ENCODE results near the gene PCDHGA12. TPM values are rescaled to one million over a fixed set of nuclear protein-coding genes. Genes with fewer than 3 reads are reported as not detected.
"Not testable (repeated sequence)": the region's sequence is repeated elsewhere in the genome, so short reads cannot be mapped to it uniquely, and the experiment has no call there.

Gene PCDHGA12
- total RNA-seq, 8 experiments from 2014 or later = 1.0 to 16.1 (median 1.5) TPM

DNA sequence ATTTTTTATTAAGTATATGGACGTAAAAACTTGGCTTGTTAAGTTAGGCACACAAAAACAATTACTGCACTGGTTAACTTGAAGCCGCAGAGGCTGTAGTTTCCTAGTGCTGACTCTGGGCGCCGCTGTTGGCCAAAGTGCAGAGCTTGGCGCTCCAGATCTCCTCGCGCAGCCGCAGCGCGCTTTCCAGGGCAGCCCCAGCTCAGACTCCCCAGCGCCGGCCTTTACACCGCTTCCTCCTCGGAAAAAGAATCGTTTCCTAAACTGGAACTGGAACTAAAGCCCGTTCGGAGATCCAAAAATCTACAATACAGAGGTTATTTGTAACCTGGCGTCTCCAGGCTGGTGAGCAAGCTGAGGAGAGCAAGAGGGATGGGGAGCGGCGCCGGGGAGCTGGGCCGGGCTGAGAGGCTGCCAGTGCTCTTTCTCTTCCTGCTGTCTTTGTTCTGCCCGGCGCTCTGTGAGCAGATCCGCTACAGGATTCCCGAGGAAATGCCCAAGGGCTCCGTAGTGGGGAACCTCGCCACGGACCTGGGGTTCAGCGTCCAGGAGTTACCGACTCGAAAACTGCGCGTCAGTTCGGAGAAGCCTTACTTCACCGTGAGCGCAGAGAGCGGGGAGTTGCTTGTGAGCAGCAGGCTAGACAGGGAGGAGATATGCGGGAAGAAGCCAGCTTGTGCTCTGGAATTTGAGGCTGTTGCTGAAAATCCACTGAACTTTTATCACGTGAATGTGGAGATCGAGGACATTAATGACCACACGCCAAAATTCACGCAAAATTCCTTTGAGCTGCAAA is 32.4 kb upstream of the PCDHGA12 start, which contains the start of gene PCDHGB5:
PCDHGB5 (plus strand) TSS at position 192 of the 796 bp plus-strand sequence; CDS start at position 373, 181 bp downstream.
- peak in 4 of 8 experiments; percentile 30 to 95 (median 62) for ATAC-seq (replicated peaks in 6 of 8)
- H3K4me3 ChIP-seq; H3K27ac ChIP-seq; H3K4me1 ChIP-seq (replicated peaks in 1 of 2); in situ Hi-C loops (cut with MboI; ENCODE audit: low pct_unique_long_range_greater_than_20kb in 2 of 9, low sequenced_read_pairs in 9 of 9, unreplicated experiment in 9 of 9): not testable (repeated sequence)
- WGBS, 10 experiments = 0 to 88% (median 40%) methylated on average over 1 to 9 of the region's 43 CpGs; no CpG with 5 or more reads in 3 of the 10 experiments

DNA sequence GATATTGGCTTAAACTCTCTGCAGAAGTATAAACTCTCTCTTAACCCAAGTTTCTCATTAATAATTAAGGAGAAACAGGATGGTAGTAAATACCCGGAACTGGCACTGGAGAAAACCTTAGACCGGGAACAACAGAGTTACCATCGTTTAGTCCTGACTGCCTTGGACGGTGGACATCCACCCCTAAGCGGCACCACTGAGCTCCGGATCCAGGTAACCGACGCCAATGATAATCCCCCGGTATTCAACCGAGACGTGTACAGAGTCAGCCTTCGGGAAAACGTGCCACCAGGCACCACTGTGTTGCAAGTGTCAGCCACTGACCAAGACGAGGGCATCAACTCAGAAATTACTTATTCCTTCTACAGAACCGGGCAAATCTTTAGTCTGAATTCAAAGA is 31.7 kb upstream of the PCDHGA12 start:
- Histone ChIP-seq H3K4me1 (replicated peaks in 1 of 2) (no peaks in the 10 kb centered on the region), H3K27ac (no peak overlapping the region), H3K4me3 (no peak overlapping the region)
- in situ Hi-C loops (cut with MboI; ENCODE audit: low pct_unique_long_range_greater_than_20kb in 2 of 9, low sequenced_read_pairs in 9 of 9, unreplicated experiment in 9 of 9) = no loop called here
- WGBS, 10 experiments = 12 to 96% (median 82%) methylated on average over 2 to 13 of the region's 15 CpGs; no CpG with 5 or more reads in 1 of the 10 experiments
- ATAC-seq (replicated peaks in 6 of 8) = no peak

DNA sequence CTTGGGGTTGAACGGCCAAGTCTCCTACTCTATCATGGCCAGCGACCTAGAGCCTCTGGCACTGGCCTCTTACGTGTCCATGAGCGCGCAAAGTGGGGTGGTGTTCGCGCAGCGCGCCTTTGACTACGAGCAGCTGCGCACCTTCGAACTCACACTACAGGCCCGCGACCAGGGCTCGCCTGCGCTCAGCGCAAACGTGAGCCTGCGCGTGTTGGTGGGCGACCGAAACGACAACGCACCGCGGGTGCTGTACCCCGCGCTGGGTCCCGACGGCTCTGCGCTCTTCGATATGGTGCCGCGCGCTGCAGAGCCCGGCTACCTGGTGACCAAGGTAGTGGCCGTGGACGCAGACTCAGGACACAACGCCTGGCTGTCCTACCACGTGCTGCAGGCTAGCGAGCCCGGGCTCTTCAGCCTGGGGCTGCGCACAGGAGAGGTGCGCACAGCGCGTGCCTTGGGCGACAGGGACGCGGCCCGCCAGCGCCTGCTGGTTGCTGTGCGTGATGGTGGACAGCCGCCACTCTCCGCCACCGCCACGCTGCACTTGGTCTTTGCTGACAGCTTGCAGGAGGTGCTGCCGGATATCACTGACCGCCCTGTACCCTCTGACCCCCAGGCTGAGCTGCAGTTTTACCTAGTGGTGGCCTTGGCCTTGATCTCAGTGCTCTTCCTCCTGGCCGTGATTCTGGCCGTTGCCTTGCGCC is 30.6 kb upstream of the PCDHGA12 start:
- in situ Hi-C loops (cut with MboI; ENCODE audit: low pct_unique_long_range_greater_than_20kb in 2 of 9, low sequenced_read_pairs in 9 of 9, unreplicated experiment in 9 of 9) = loop anchor here in 6 of 9 experiments (10.0 to 25.0 kb wide), 3 partner anchors 125 to 163 kb away; no protein-coding TSS in a partner anchor
- no peak overlapping the region for H3K27ac ChIP-seq
- no peak for ATAC-seq (replicated peaks in 6 of 8)
- H3K4me1 ChIP-seq (replicated peaks in 1 of 2) = no peaks in the 10 kb centered on the region
- WGBS, 10 experiments = 20 to 100% (median 92%) methylated on average over 2 to 31 of the region's 61 CpGs; no CpG with 5 or more reads in 3 of the 10 experiments
- no peak overlapping the region for H3K4me3 ChIP-seq

DNA sequence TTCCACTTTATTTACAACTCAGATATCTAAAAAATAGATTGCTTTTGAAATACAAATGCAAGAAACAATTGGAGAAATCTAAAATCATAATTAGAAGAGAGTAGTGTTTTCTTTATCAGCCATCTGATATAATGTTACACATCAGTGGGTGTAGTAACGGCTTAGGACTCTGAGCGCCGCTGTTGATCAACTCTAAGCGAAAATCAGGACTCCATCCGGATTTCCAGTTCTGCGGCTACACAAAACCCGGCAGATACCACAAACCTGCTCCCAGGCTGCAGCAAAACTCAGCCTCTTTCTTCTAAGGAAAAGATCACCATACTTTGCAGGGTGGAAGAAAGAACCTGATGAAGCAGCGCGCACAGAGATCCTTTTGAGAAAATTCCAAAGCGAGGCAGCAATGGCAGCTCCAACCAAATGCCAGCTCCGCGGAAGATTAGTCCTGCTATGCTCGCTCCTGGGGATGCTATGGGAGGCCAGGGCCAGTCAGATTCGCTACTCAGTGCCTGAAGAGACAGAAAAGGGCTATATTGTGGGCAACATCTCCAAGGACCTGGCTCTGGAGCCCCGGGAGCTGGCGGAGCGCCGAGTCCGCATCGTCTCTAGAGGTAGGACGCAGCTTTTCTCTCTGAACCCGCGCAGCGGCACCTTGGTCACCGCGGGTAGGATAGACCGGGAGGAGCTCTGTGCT is 27.6 kb upstream of the PCDHGA12 start, which contains the start of gene PCDHGA9:
PCDHGA9 (plus strand) TSS at position 226 of the 691 bp plus-strand sequence; CDS start at position 401, 175 bp downstream.
- WGBS, 10 experiments = 13 to 95% (median 80%) methylated on average over 3 to 26 of the region's 27 CpGs; no CpG with 5 or more reads in 1 of the 10 experiments
- in situ Hi-C loops (cut with MboI; ENCODE audit: low pct_unique_long_range_greater_than_20kb in 2 of 9, low sequenced_read_pairs in 9 of 9, unreplicated experiment in 9 of 9) = loop anchor here in 6 of 9 experiments (10.0 to 25.0 kb wide), 3 partner anchors 122 to 160 kb away; no protein-coding TSS in a partner anchor
- H3K4me1 ChIP-seq (replicated peaks in 1 of 2) = no peaks in the 10 kb centered on the region
- H3K4me3 ChIP-seq = no peak within 1 kb of the TSS
- H3K27ac ChIP-seq = no peak within 1 kb of the TSS
- peak in 2 of 8 experiments; percentile 68 to 88 for ATAC-seq (replicated peaks in 6 of 8)

- no peak for ATAC-seq (replicated peaks in 6 of 8)
- Histone ChIP-seq H3K4me1 (replicated peaks in 1 of 2) (no peaks in the 10 kb centered on the region), H3K27ac (no peak overlapping the region), H3K4me3 (no peak overlapping the region)
- in situ Hi-C loops (cut with MboI; ENCODE audit: low pct_unique_long_range_greater_than_20kb in 2 of 9, low sequenced_read_pairs in 9 of 9, unreplicated experiment in 9 of 9) = loop anchor here in 6 of 9 experiments (10.0 to 25.0 kb wide), 3 partner anchors 121 to 159 kb away; no protein-coding TSS in a partner anchor
- 28 to 100% (median 90%) methylated on average over 1 to 21 of the region's 22 CpGs; no CpG with 5 or more reads in 1 of the 10 experiments for WGBS, 10 experiments
Observed at GRCh38 chr5:141403387-141403786, 26.9 kb upstream of the PCDHGA12 start.

DNA sequence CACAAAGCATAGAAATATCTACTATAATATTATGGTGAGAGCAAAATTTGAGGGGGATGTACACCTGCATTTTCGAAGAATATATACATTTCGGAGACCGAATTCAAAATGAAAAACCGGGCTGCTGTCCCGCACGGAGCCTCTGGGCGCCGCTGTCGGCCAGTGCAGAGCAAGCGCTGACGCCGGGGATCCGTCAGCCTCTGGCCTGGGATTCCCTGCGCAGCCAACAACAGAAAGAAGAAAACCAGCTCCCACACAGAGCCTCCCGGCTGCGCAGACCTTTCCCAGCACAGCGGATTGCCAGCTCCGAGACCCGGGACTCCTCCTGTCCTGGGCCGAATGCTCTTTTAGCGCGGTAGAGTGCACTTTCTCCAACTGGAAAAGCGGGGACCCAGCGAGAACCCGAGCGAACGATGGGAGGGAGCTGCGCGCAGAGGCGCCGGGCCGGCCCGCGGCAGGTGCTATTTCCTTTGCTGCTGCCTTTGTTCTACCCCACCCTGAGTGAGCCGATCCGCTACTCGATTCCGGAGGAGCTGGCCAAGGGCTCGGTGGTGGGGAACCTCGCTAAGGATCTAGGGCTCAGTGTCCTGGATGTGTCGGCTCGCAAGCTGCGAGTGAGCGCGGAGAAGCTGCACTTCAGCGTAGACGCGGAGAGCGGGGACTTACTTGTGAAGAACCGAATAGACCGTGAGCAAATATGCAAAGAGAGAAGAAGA is 22.4 kb upstream of the PCDHGA12 start, which contains the start of gene PCDHGB6:
PCDHGB6 (plus strand) TSS at position 232 of the 716 bp plus-strand sequence; CDS start at position 414, 182 bp downstream.
- Histone ChIP-seq H3K27ac (peak within 1 kb of the TSS; percentile 90 to 94), H3K4me3 (peak within 1 kb of the TSS; percentile 45 to 92 (median 69)), H3K4me1 (replicated peaks in 1 of 2) (peaks cover 11 to 15% of the 10 kb centered on the region in 2 donors)
- 10 to 60% (median 22%) methylated on average over 1 to 23 of the region's 51 CpGs; no CpG with 5 or more reads in 3 of the 10 experiments for WGBS, 10 experiments
- peak in 7 of 8 experiments; percentile 37 to 100 (median 98) for ATAC-seq (replicated peaks in 6 of 8)
- in situ Hi-C loops (cut with MboI; ENCODE audit: low pct_unique_long_range_greater_than_20kb in 2 of 9, low sequenced_read_pairs in 9 of 9, unreplicated experiment in 9 of 9) = loop anchor here in 6 of 9 experiments (10.0 to 25.0 kb wide), 3 partner anchors 117 to 154 kb away; no protein-coding TSS in a partner anchor

- H3K4me3 ChIP-seq = peak overlapping the region in 3 of 5 donors; percentile 11 to 72 (median 45)
- H3K27ac ChIP-seq = no peak overlapping the region
- in situ Hi-C loops (cut with MboI; ENCODE audit: low pct_unique_long_range_greater_than_20kb in 2 of 9, low sequenced_read_pairs in 9 of 9, unreplicated experiment in 9 of 9) = loop anchor here in 7 of 9 experiments (10.0 to 25.0 kb wide), 4 partner anchors 115 to 155 kb away; no protein-coding TSS in a partner anchor
- ATAC-seq (replicated peaks in 6 of 8) = no peak
- 0 to 100% (median 94%) methylated on average over 1 to 27 of the region's 64 CpGs; no CpG with 5 or more reads in 3 of the 10 experiments for WGBS, 10 experiments
- H3K4me1 ChIP-seq (replicated peaks in 1 of 2) = peaks cover 11 to 15% of the 10 kb centered on the region in 2 donors
Observed at GRCh38 chr5:141409598-141410306, 20.6 kb upstream of the PCDHGA12 start.

DNA sequence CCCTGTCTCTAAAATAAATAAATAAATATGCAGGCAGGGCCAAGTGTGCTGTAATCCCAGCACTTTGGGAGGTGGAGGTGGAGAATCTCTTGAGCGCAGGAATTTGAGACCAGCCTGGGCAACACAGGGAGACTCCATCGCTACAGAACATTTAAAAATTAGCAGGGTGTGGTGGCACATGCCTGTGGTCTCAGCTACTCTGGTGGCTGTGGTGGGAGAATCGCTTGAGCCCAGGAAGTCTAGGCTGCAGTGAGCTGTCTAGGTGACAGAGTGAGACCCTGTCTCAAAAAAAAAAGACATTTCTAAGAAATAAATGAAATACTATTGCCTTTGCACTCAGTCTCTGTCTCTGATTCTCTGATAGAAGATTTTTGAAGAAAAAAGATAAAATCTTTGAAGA is 18.7 kb upstream of the PCDHGA12 start:
- Histone ChIP-seq H3K27ac (no peak overlapping the region), H3K4me1 (replicated peaks in 1 of 2) (peaks cover 11 to 15% of the 10 kb centered on the region in 2 donors), H3K4me3 (peak overlapping the region in 3 of 5 donors; percentile 18 to 24 (median 23))
- ATAC-seq (replicated peaks in 6 of 8) = no peak
- WGBS, 10 experiments = 57 to 100% (median 95%) methylated on average over 1 to 3 of the region's 3 CpGs; no CpG with 5 or more reads in 1 of the 10 experiments
- in situ Hi-C loops (cut with MboI; ENCODE audit: low pct_unique_long_range_greater_than_20kb in 2 of 9, low sequenced_read_pairs in 9 of 9, unreplicated experiment in 9 of 9) = loop anchor here in 6 of 9 experiments (10.0 to 25.0 kb wide), 3 partner anchors 126 to 153 kb away; no protein-coding TSS in a partner anchor

DNA sequence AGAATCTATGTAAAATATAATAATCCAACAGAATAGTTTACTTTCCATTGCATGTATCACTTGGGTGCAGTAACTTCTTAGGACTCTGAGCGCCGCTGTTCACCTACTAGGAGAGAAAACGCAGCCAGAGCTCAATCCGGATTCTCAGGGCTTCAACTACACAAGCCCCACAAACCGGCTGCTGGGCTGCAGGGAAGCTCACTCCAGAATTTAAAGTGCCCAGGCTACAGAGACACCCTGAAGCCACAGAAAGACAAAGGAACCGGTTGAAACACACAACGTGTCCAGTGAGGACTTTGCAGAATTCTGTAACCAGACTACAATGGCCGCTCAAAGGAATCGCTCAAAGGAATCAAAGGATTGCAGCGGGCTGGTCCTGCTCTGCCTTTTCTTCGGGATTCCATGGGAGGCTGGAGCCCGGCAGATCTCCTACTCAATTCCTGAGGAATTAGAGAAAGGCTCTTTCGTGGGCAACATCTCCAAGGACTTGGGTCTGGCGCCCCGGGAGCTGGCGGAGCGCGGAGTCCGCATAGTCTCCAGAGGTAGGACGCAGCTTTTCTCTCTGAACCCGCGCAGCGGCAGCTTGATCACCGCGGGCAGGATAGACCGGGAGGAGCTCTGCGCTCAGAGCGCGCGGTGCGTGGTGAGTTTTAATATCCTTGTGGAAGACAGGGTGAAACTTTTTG is 17.3 kb upstream of the PCDHGA12 start, which contains the start of gene PCDHGA10:
PCDHGA10 (plus strand) TSS at position 134 of the 686 bp plus-strand sequence; CDS start at position 323, 189 bp downstream.
- in situ Hi-C loops (cut with MboI; ENCODE audit: low pct_unique_long_range_greater_than_20kb in 2 of 9, low sequenced_read_pairs in 9 of 9, unreplicated experiment in 9 of 9) = loop anchor here in 6 of 9 experiments (10.0 to 25.0 kb wide), 3 partner anchors 124 to 152 kb away; no protein-coding TSS in a partner anchor
- Histone ChIP-seq H3K4me1 (replicated peaks in 1 of 2) (peaks cover 11 to 15% of the 10 kb centered on the region in 2 donors), H3K4me3 (peak within 1 kb of the TSS in 4 of 5 donors; percentile 15 to 40 (median 24)), H3K27ac (no peak within 1 kb of the TSS)
- WGBS, 10 experiments = 6 to 93% (median 62%) methylated on average over 3 to 26 of the region's 31 CpGs; no CpG with 5 or more reads in 2 of the 10 experiments
- ATAC-seq (replicated peaks in 6 of 8) = peak in 5 of 8 experiments; percentile 27 to 60 (median 56)

DNA sequence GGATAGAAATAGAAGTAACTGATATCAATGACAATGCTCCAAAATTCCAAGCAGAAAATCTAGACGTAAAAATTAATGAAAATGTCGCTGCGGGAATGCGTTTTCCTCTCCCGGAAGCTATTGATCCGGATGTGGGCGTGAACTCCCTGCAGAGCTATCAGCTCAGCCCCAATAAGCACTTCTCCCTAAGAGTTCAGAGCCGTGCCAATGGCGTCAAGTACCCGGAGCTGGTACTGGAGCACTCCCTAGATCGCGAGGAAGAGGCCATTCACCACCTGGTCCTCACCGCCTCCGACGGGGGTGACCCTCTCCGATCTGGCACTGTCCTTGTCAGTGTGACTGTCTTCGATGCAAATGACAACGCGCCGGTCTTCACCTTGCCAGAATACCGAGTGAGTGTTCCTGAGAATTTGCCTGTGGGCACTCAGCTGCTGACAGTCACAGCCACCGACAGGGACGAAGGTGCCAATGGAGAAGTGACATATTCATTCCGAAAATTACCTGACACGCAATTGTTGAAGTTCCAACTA is 16.7 kb upstream of the PCDHGA12 start:
- Histone ChIP-seq H3K4me3 (peak overlapping the region in 2 of 5 donors; percentile 25 to 40), H3K4me1 (replicated peaks in 1 of 2) (peaks cover 9 to 15% of the 10 kb centered on the region in 2 donors), H3K27ac (no peak overlapping the region)
- in situ Hi-C loops (cut with MboI; ENCODE audit: low pct_unique_long_range_greater_than_20kb in 2 of 9, low sequenced_read_pairs in 9 of 9, unreplicated experiment in 9 of 9) = loop anchor here in 6 of 9 experiments (10.0 to 25.0 kb wide), 3 partner anchors 124 to 151 kb away; no protein-coding TSS in a partner anchor
- 14 to 97% (median 65%) methylated on average over 2 to 18 of the region's 25 CpGs; no CpG with 5 or more reads in 1 of the 10 experiments for whole genome bisulfite sequencing, 10 experiments
- peak in 1 of 8 experiments; percentile 8 for ATAC-seq (replicated peaks in 6 of 8)
